Stimulated activated CD8-positive, alpha-beta memory T cell treated with anti-CD3 and anti-CD28 coated beads, Interleukin-15, amount 100 ng/mL, for 24 hours (primary cell): Measurements from ENCODE around the gene BBX.

Source experiments
- DNase-seq: peaks from one replicate; pipeline ENCODE4 v3.0.0-alpha.2; 2020; ENCODE audit warnings: low read depth

The BBX gene

DNA sequence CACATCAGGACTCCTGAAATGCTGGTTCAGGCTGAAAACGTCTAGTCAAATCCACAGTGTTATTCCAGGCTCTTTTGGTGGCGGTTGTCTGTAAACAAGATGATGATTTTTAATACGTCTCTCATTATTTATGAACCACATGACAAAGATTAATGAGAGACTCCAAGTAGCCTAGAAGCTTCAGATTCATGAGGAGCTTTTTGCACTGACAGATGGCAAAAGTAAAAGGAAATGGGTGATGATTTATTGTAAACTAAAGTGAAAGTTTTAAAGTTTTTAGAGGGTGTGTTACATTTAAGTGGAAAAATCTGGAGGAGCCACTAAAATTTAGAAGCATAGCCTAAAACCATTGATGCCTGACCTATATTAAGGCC lies 77.0 kb downstream of the BBX start:
- DNase-seq: no peak

DNA sequence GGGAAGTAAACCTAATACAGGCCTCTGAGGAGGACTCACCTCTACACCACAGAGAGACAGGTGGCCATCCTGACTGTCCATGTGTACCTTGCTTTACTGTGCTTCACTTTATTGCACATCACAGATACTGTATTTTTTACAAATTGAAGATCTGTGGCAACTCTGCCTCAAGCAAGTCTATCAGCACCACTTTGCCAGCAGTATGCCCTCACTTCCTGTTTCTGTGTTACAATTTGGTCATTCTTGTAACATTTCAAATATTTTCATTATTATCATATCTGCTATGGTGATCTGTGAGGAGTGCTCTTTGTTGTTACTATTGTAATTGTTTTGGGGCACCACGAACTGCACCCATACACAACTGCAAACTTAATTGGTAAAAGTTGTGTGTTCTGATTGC lies 78.0 kb downstream of the BBX start:
- DNase-seq: no peak

DNA sequence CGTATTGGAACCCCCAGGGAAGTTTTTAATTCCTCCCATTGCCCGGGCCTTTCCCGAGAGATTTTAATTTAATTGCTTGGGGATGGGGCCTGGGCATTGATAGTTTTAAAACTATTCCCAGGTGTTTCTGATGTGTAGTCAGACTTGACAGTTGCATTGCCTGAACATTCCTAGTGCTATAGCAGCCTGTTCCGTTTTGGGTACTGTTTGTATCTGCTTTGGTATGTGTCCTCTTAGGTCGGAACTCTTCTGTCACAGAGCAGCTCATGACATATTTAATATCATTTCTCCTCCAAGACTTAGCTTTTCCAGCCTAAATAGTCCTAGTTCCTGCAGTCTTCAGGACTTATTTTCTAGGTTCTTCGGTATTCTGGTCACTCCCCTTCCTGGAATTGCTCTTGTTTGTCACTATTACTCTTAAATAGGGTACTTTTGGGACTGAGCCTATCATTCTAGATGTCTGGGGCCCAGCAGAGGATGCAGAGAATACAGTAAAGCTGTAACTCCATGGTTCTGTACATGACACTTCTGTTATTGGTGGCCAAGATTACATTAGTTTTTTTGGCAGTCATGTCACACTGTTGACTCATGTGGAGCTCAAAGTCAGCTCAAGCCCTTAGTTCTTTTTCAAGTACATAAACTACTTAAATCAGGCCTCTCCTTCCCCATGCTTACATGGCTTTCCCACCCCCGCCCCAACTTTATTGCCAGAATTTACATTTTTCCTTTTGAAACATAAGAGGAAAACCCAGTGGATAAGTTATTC lies 81.5 kb downstream of the BBX start:
- no peak for DNase-seq

DNA sequence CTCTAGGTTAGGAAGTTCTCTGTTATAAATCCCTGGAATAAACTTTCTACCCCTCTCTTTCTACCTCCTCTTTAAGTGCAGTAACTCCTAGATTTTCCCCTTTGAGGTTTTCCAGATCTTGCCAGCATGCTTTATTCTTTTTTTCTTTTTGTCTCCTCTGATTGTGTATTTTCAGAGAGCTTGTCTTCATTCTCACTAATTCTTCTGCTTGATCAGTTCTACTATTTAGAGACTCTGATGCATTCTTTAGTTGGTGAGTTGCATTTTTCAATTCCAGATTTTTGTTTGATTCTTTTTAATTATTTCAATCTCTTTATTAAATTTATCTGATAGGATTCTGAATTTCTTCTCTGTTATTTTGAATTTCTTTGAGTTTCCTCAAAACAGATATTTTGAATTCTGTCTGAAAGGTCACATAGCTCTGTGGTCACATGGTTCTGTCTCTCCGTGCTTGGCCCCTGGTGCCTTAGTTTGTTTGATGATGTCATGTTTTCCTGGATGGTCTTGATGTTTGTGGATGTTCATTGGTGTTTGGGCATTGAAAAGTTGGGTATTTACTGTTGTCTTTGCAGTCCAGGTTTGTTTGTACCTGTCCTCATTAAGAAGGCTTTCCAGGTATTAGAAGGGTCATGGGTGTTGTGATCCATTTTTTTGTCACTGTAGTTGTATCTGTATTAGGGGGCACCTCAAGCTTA lies 89.2 kb downstream of the BBX start:
- no peak for DNase-seq

DNA sequence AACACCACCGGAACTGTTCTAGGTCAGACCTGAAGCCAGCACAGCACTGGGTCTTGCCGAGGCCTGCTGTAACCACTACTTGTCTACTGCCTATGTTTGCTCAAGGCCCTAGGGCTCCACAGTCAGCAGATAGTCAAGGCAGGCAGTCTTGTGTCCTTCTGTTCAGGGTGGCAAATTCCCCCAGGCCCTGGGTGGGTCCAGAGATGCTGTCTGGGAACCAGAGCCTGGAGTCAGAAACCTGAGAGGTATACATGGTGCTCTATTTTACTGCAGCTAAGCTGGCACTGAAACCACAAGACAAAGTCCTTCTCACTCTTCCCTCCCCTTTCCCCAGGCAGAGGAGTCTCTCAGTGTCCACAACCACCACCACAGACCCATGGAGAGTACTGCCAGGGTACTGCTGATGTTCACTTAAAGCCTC lies 89.9 kb downstream of the BBX start:
- no peak for DNase-seq

DNA sequence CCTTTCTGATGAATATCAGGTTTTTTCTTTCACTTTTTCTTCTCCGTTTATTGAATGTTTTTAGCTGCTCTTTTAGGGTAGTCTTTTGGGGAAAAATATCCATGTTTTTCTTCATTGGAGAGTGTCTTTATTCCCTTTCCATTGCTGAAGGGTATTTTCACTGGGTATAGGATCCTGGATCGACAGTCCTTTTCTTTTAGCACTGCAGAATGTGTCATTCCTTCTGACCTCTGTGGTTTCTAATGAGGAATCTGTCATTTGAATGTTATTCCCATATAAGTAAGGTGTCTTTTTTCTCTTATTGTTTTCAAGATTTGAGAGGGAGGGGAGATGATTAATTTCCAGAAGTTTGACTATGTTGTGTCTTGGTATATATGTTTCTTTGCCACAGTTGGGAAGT lies 96.8 kb downstream of the BBX start:
- no peak for DNase-seq

DNA sequence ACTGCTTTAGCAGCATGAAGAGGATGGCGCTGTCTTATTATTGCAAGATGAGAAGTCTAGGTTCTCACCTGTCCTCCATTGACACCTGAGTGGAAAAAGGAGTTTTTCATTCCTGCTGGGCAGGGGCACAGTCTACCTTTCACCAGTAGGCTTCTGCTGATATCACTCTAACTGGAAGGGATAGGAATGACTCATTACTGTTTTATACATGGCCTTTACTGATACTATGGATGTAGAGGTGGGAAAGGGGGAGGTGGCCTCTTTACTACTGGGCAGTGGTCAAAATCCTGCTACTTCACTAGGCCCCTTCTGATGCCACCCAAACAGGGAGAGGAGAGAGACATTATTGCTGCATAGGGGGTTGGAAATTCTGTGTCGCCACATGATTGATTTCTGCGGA lies 97.8 kb downstream of the BBX start:
- no peak for DNase-seq

DNA sequence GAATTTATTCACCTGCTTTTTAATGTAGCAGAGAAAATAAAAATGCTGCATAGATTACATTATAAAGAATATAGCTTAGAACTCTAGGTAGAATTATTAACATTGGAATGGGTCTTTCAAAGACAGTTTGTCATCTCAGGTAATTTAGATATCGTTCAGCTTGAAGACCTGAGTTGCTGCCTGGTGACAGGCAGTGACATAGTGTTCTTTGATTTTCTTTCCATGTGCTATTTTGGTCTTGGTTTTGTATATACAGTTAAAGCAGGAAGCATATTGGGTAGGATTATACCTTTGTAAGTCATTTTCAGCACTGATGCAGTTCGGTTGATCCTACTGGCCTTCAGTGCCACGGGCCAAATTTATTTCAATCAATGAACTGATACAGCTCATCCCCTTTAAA lies 98.7 kb downstream of the BBX start:
- no peak for DNase-seq

DNA sequence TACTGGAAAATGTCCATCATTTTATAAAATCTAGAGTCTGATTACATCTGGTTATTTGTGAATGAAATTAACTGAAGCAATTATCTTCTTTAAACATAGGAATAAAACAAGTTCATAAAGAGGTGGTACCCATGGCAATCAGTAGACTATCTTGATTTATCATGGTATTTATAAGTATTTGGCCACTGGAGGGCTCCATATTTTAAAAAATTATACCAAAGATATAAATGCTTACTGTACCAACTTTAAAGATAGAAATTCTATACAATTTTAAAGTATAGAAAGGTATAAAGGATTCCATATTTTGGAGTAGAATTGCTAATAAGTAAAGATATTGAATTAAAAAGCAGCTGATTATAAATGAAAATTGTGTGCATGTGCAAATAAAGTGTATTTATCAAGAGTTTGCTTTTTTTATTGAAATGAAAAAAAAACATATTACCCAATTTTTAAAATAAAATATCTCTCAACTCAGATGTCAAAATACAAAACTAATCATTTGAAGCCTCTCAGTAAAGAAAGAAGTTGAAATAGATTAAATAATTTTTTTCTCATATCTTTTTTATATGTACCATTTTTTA lies 105.3 kb downstream of the BBX start:
- no peak for DNase-seq

DNA sequence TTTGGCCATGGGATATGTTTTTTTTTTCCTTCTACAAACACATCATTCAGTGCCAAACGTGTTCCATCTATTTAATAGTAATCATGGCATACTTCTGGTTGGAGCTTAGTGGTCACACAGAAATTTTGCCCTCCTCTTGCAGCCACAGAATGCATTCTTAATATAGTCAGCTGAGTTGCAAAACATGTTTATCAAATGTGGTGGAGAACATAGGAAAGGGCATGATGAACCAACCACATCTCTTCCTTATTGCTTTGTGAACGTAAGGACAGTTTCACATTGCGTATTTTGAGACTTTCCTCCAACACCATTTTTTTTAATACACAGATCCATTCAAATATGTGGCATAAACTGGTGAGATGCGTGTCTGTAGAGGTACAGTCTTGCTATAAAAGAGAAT lies 106.8 kb downstream of the BBX start:
- DNase-seq: no peak

DNA sequence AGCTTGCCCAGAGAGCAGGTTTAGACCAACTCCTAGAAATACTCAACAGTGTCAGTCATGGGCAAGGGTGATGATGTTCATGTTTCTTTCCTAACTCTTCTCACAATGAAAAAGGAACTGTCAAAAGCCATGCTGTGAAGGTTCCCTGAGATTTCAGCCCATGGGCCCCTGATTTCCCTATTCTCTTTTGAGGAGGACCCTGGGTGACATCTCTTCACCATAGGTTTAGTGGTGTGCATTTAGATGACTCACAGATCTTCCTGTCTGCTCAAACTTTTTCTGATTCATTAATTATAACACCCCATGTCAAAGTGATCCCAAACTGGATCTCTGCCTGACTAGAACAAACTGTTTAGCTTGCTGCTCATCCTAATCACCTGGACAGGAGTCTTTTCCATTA lies 108.0 kb downstream of the BBX start:
- DNase-seq: no peak

DNA sequence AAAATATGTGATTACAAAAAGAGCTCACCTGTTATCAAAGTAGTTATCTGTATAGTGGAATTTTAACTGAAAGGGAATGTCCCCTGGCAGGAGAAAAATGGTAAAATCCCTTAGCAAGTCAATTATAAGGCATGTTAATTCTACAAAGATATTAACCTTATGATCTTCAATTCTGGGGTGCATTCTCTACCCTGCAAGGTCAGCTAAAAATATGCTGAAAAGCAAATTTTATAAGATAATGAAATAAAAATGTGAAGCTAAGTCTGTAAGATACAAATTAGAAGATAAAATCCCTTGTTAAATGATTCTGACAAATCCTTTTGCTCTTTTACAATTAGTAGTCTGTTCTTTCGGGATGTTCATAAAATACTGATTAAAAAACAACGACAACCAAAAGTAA lies 109.8 kb downstream of the BBX start:
- no peak for DNase-seq

DNA sequence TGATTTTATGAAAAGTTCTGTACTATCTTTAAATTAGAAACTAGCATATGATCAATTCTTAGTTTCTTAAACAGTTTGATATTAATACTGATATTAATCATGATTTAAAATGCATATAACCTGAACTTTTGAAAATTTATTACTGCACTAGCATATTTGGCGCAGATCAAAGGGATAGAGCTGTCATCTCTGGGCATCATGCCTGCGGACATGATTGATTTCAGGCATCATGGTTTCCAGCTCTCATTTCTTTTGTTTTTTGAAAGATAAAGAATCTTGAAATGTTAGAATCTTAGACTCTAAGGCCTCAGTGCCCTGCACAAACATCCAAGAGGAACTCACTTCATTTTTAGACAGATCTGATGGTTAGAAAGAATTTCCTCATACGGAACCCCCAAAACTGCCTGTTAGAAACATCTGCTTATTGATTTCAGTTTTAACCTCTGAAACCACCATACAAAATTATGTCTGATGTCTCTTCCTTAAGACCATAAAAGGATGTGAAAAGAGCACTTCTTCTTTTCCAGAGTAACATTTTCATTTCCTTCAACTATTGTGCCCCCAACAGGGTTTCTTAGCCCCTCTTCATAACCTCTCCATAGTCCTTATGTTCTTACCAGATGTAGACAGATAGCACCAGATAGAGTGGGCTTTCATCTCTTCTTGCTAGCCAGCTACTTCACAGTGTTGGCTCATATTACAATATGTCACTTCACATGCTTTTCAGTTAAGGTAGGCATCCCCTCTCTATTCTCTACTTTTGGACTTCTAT lies 110.8 kb downstream of the BBX start:
- DNase-seq: no peak

DNA sequence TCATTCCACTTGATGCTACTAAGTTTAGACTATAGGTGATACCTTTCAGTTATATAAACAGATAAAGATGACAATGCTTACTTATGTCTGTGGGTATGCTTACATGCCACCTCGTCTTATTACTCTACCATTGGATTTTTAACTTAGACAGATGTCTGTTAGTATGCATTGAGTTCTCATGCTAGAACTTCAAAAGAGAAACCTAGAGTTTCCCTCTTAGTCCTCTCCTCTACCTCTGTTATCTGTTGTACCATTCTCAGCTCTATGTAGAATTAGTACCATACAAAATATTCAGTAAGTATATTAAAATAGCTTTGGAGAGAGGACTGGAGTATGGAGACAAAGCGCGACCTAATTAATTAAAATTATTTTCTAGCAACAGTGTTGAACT lies 111.3 kb downstream of the BBX start:
- DNase-seq: no peak

DNA sequence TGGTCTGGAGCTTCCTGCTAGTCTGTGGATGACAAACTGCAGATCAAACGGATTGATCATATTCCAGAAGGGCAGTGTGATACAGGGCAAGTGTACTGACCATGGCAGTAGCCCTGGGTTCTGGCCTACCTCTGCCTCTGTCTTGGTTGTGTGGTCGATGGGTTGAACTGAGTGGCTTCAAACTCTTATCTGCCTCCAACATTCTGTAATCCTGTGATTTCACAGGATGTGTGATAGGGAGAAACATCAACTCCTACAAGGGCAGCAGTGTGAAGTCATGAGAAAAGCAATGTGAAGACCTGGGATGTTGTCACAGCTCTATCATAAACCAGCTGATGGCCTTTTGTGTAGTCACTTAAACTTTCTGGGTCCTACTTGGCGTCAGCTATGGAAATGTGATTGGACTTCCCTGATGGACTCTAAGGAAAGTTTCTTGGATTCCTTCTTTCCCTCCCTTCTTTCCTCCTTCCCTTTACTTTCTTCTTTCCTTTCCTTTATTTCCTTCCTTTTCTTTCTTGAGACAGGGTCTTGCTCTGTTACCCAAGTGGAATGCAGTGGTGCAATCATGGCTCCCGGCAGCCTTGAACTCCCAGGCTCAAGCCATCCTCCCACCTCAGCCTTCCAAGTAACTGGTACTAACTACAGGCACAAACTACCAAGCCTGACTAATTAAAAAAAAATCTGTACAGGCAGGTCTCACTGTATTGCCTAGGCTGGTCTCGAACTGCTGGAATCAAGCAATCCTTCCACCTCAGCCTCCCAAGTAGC lies 114.8 kb downstream of the BBX start:
- DNase-seq: no peak

DNA sequence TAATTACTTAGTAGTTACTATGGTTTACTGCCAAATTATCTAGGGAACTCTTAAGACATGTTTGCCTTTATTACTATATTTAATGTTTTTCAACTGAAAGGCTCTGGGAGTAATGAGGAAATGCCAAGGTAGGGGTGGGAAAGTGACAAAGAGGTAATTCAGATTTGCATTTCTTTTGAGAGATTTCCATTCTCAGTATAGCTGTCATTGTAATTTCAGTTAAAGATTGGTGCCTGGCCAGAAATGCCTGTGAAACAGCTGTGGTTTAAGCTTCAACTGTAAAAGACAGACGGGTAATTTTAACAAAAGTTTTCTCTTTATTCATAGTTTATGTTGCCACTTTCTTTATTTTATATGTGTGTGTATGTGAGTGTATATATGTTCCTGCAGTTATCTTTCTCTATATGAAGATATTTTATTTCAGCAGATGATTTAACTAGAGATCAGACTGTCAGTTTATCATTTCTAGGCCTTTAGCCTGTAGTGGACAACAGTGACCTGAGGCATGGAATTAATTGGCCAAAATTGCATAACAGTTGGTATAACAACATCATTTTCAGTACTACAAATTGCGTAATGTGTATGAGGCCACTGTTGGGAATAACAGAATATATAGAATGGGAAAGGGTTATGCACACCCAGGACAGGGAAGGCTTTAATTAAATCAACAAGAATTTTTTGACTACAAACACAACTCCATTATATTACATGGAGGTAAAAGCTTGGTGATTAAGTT lies 119.0 kb downstream of the BBX start:
- DNase-seq: no peak

DNA sequence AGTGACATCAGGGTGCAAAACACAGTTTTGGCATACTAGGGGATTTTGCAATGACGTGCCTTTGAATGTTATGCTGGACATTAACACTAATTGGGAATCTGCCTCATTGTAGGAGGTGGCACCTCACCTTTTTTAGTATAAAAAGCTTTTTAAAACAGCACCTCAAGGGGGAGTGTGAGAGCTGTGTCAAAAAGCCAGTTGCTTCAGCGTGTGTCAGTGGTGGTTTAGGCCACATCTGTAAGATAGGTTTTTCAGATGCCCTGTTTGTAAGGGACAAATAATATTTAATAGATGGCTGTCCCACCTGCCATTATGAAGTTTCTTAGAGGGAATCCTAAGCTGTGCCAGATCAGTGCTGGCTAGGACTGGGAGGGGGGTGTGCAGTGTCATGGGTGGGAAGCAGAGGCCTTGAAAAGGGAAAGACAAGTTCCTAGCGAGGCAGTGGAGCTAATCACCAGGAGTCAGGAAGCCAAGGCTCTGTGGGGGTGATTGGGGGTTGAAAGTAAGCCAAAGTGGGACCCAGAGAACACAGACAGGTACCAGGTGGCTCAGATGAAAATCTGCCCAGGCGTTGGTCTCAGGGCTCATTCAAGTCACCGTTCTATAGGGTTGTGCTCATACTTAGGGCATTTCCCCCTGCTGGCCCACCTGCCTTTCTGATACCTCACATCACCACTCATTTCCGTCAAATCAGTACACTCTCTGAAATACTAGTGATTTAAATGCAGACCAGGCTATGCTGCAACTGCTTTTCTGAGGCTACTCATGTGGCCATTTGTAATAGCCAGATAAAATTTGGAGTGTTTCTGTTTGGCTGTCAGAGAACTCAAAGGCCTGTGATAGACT lies 120.5 kb downstream of the BBX start:
- DNase-seq: no peak

DNA sequence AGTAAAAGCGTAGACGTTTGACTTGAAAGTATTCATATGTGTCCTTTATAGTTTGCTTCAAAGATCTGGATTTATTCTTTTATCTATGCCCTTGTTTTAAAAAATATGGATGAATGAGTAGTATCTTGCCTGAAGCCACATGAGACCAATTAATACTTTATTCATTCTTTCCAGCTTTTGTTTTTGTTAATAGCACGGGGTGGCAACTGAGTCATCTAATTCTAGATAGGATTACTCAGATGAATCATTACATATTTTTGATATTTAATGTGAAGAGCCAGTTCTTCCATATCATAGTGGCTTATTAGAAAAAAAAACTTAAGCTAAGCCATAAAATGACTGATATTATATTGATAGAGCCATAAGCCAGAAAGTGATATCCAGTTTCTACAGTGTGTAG lies 121.9 kb downstream of the BBX start:
- no peak for DNase-seq

DNA sequence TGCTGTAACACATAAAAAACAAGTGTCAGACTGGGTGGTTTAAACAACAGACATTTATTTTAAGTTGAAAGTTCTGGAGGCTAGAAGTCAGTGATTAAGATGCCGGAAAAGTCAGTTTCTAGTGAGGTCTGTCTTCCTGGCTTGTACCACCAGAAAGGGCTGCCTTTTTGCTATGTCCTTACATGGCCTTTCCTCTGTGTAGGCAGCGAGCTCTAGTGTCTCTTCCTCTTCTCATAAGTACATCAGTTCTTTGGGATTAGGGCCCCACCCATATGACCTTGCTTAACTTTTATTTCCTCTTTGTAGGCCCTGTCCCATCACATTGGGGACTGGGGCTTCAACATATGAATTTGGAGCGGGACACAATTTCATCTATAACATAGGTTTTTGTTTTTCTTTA lies 128.0 kb downstream of the BBX start:
- DNase-seq: no peak

DNA sequence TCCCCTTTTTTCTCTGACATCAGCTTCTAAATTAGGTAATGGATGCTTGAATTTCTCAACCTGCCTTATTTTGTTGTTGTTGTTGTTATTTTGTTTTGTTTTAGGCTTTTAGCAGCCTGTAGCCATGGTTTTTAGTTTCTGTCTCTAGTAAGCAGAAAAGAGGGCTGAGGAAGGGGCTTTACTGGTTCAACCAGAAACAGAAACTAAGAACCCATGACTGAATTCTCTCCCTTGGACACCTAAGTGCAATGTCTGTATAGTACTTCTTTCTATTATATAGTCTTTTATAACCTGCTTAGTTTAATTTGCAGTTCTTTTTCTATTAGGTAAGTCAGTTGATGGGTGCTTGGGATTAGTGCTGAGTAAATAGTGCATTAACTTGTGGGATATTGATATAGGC lies 129.0 kb downstream of the BBX start:
- no peak for DNase-seq
